ENCODE measurements around the gene TMPRSS11F. TPM values are rescaled to one million over a fixed set of nuclear protein-coding genes. Genes with fewer than 3 reads are reported as not detected.
"Not testable (repeated sequence)": the region's sequence is repeated elsewhere in the genome, so short reads cannot be mapped to it uniquely, and the experiment has no call there.

TMPRSS11F gene
- total RNA-seq, 1 experiment from 2014 or later = not detected

DNA sequence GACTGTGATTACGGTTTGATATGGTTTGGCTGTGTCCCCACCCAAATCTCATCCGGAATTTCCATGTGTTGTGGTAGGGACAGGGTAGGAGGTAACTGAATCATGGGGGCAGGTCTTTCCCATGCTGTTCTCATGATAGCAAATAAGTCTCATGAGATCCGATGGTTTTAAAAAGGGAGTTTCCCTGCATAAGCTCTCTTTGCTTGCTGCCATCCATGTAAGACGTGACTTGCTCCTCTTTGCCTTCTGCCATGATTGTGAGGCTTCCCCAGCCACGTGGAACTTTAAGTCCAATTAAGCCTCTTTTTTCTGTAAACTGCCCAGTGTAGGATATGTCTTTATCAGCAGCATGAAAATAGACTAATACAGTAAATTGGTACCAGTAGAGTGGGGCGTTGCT is 42.5 kb upstream of the TMPRSS11F start:
- not testable (repeated sequence) for H3K27me3 ChIP-seq (ENCODE audit: insufficient read depth, low read length); H3K23me2 ChIP-seq (ENCODE audit: insufficient read length, low read depth, low read length, poor library complexity, severe bottlenecking); H3K79me1 ChIP-seq (ENCODE audit: insufficient read depth, low read depth, low read length, poor library complexity, severe bottlenecking); H4K91ac ChIP-seq (ENCODE audit: insufficient read length, low read depth, low read length); H2AK5ac ChIP-seq (ENCODE audit: insufficient read length, low read length); H3K56ac ChIP-seq (ENCODE audit: insufficient read length, low read depth, low read length); DNase-seq; H3K9ac ChIP-seq (ENCODE audit: extremely low read depth, insufficient read length, low read length); H2BK12ac ChIP-seq (ENCODE audit: insufficient read length, low read depth, low read length); H3K14ac ChIP-seq (ENCODE audit: insufficient read depth, low read length); H2BK20ac ChIP-seq (ENCODE audit: low read depth, low read length, poor library complexity, severe bottlenecking); H3K4me2 ChIP-seq (ENCODE audit: insufficient read depth, insufficient read length, low read length); H3K4ac ChIP-seq (ENCODE audit: low read depth, low read length); H3K27ac Mint-ChIP-seq; H3K27me3 Mint-ChIP-seq (ENCODE audit: low read depth); H3K27ac ChIP-seq (ENCODE audit: insufficient read length, low read depth, low read length); H2BK5ac ChIP-seq (ENCODE audit: insufficient read length, low read length); H3T11ph ChIP-seq (ENCODE audit: low read length); H3K4me3 Mint-ChIP-seq; H3K4me1 Mint-ChIP-seq; H3K18ac ChIP-seq (ENCODE audit: insufficient read length, low read depth, low read length); H3K23ac ChIP-seq (ENCODE audit: insufficient read length, low read depth, low read length); H4K8ac ChIP-seq (replicated peaks; ENCODE audit: insufficient read length, low read depth, low read length); H2BK15ac ChIP-seq (ENCODE audit: low read depth, low read length); H4K20me1 ChIP-seq (ENCODE audit: control insufficient read depth, insufficient read depth, insufficient read length); H3K4me1 ChIP-seq (ENCODE audit: insufficient read depth, low read length); H2BK120ac ChIP-seq (ENCODE audit: low read depth, low read length, poor library complexity, severe bottlenecking); H2AFZ ChIP-seq (ENCODE audit: low read length); H4K5ac ChIP-seq (ENCODE audit: insufficient read length, low read depth, low read length); H3K9me3 ChIP-seq (ENCODE audit: control insufficient read depth, low read depth, low read length); H3K79me2 ChIP-seq (ENCODE audit: insufficient read depth, low read length)
- H3K9me3 Mint-ChIP-seq = peaks cover 27 to 31% of the 10 kb centered on the region in 2 experiments
- WGBS (ENCODE audit: extremely low coverage, insufficient read length, low lambda C conversion rate) = no CpG with 5 or more reads among the region's 6 CpGs
- H3K36me3 Mint-ChIP-seq (ENCODE audit: insufficient read depth in 1 of 3, low read depth in 3 of 3) = peaks cover 13 to 26% (median 20%) of the 10 kb centered on the region in 3 experiments
